Testis (tissue), 3 donors: ENCODE measurements around the gene NOL12. TPM values are rescaled to one million over a fixed set of nuclear protein-coding genes. Genes with fewer than 3 reads are reported as not detected.
A peak's percentile ranks its signal among the peaks of the same experiment; 100 is the strongest.

Source experiments
- DNase-seq: peaks from one replicate; pipeline ENCODE4 v3.0.0-alpha.2; 2019
- H3K27ac ChIP-seq, 2 donors: fragments of 200-600 bp; sonication (generic); one replicate each; pipeline ENCODE4 v1.5.1; 2019
- H3K27me3 ChIP-seq: fragments of 200-600 bp; sonication (generic); one replicate; pipeline ENCODE4 v1.5.1; 2019
- H3K36me3 ChIP-seq: fragments of 200-600 bp; sonication (generic); one replicate; pipeline ENCODE4 v1.5.1; 2017; ENCODE audit warnings: low read depth; ENCODE audit errors: missing control alignments
- H3K4me1 ChIP-seq: fragments of 200-600 bp; sonication (generic); one replicate; pipeline ENCODE4 v1.5.1; 2019
- H3K4me3 ChIP-seq, 2 donors: fragments of 200-600 bp; sonication (generic); one replicate each; pipeline ENCODE4 v1.5.1; 2017 to 2019
- H3K9me3 ChIP-seq: fragments of 200-600 bp; sonication (generic); one replicate; pipeline ENCODE4 v1.5.1; 2017
- CTCF ChIP-seq, 3 experiments: fragments of 450-650 bp in 2 of 3; fragments of 200-600 bp in 1 of 3; sonication (generic) in 1 of 3; IDR thresholded peaks; one replicate each; pipeline ENCODE4 v1.5.1; 2016 to 2019; ENCODE audit warnings: antibody characterized with exemption in 3 of 3, mild to moderate bottlenecking in 2 of 3, moderate library complexity in 1 of 3
- POLR2A ChIP-seq: fragments of 450-650 bp; IDR thresholded peaks from one replicate; pipeline ENCODE4 v1.6.1; 2017; ENCODE audit warnings: antibody characterized with exemption, mild to moderate bottlenecking, moderate library complexity
- WGBS, 2 donors: methylation state at CpG; one replicate each; pipeline ENCODE4 v1.1.5; 2018; 5-methylcytosine and 5-hydroxymethylcytosine counted together
- intact Hi-C: fragments of 100-400 bp; cut with DNase I; formaldehyde crosslinking; loops from one replicate; pipeline ENCODE4 v1.15.1; 2023; ENCODE audit warnings: low total_unique reads
- polyA plus RNA-seq: library from polyadenylated mRNA; stranded (reverse); fragments of 350-450 nt; fragmentation: Illumina TruSeq; extraction: RNeasy Lipid Tissue Mini Kit (QIAGEN cat#74804); gene quantifications from one replicate; pipeline ENCODE4 v1.2.3, GENCODE V29; 2014; ENCODE audit warnings: low read depth, low replicate concordance; ENCODE audit not compliant: insufficient read depth
- total RNA-seq, 2 donors: library from RNA; depleted of rRNA; stranded (reverse); fragments of >200 nt; gene quantifications; one replicate each; pipeline ENCODE4 v1.2.3, GENCODE V29; 2016

NOL12 gene
- total and polyA plus RNA-seq, 3 donors from 2014 or later: 46.6 to 76.2 (median 51.2) TPM

- no peak overlapping the region for H3K27ac ChIP-seq
- WGBS, 2 donors: 85 to 100% methylated on average over 2 to 11 of the region's 11 CpGs
Measured at GRCh38 chr22:37672920-37673455, 13.2 kb upstream of the NOL12 start.

GRCh38 chr22:37674248-37674647 is 11.9 kb upstream of the NOL12 start:
- Histone ChIP-seq H3K9me3 (no peaks in the 10 kb centered on the region), H3K27ac (peak overlapping the region; percentile 88 to 92), H3K4me3 (no peak overlapping the region), H3K4me1 (peaks cover 30% of the 10 kb centered on the region), H3K36me3 (no peaks in the 10 kb centered on the region), H3K27me3 (no peaks in the 10 kb centered on the region)
- intact Hi-C loops: no loop called here
- TF ChIP-seq CTCF (IDR thresholded peaks at IDR 0.05): no peak
- TF ChIP-seq POLR2A: no peak
- whole genome bisulfite sequencing, 2 donors: 80 to 84% methylated on average over 11 to 12 of the region's 12 CpGs
- no peak for DNase-seq

More at GRCh38 chr22:37672920-37673455, 13.2 kb upstream of the NOL12 start:
- TF ChIP-seq CTCF (IDR thresholded peaks at IDR 0.05) (no peak), POLR2A (no peak)
- no peak for DNase-seq
- Histone ChIP-seq H3K27me3 (no peaks in the 10 kb centered on the region), H3K36me3 (no peaks in the 10 kb centered on the region), H3K9me3 (no peaks in the 10 kb centered on the region), H3K4me1 (peaks cover 25% of the 10 kb centered on the region), H3K4me3 (no peak overlapping the region)
- intact Hi-C loops: no loop called here

- TF ChIP-seq CTCF (IDR thresholded peaks at IDR 0.05): no peak
- TF ChIP-seq POLR2A: no peak
- intact Hi-C loops: no loop called here
- Histone ChIP-seq H3K9me3 (no peaks in the 10 kb centered on the region), H3K36me3 (no peaks in the 10 kb centered on the region), H3K27me3 (no peaks in the 10 kb centered on the region), H3K4me3 (peak within 1 kb of the TSS; percentile 57 to 69), H3K4me1 (peaks cover 30% of the 10 kb centered on the region), H3K27ac (peak within 1 kb of the TSS; percentile 88 to 92)
- peak; percentile 98 for DNase-seq
- 0 to 1% methylated on average over 8 to 29 of the region's 34 CpGs for WGBS, 2 donors
Measured at GRCh38 chr22:37674951-37675929, 10.9 kb upstream of the NOL12 start, which contains the start of gene LGALS1. LGALS1 (plus strand) TSS chr22:37675636; CDS start chr22:37675703, 67 bp downstream.

- DNase-seq: peak; percentile 31
- WGBS, 2 donors: 0 to 1% methylated on average over 5 to 17 of the region's 17 CpGs
- Histone ChIP-seq H3K36me3 (no peaks in the 10 kb centered on the region), H3K4me1 (peaks cover 32% of the 10 kb centered on the region), H3K9me3 (no peaks in the 10 kb centered on the region), H3K4me3 (peak overlapping the region; percentile 57 to 69), H3K27ac (peak overlapping the region; percentile 88 to 92), H3K27me3 (no peaks in the 10 kb centered on the region)
- intact Hi-C loops: no loop called here
- TF ChIP-seq CTCF (IDR thresholded peaks at IDR 0.05) (no peak), POLR2A (no peak)
Measured at GRCh38 chr22:37675930-37676735, 10.0 kb upstream of the NOL12 start.
